Activated CD4-positive, CD25-positive, alpha-beta regulatory T cell treated with anti-CD3 and anti-CD28 coated beads, Interleukin-2, amount 50 U/mL, for 24 hours (primary cell): ENCODE results near the gene CHKA.
A peak's percentile ranks its signal among the peaks of the same experiment; 100 is the strongest.
"Not testable (repeated sequence)": the region's sequence is repeated elsewhere in the genome, so short reads cannot be mapped to it uniquely, and the experiment has no call there.

Source experiments
- ATAC-seq, 2 donors: fragments of 150-1000 bp; cut with Tn5 transposase; one replicate each; pipeline ENCODE4 v1.10.0; 2021; ENCODE audit warnings: mild to moderate bottlenecking in 1 of 2, moderate library complexity in 1 of 2

CHKA gene

DNA sequence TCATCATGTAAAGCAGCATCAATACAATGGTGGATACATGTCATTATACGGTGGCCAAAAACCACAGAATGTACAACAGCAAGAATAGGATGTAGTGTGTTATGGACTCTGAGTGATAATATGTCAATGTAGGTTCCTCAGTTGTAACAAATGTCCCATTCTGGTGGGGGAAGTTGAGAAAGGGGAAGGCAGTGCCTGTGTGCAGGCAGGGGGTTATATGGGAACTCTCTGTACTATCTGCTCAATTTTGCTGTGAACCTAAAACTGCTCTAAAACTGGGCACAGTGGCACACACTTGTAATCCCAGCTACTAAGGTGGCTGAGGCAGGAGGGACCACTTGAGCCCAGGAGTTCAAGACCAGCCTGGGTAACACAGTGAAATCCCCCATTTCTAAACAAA lies 5.9 kb downstream of the CHKA start:
- ATAC-seq = no peak

DNA sequence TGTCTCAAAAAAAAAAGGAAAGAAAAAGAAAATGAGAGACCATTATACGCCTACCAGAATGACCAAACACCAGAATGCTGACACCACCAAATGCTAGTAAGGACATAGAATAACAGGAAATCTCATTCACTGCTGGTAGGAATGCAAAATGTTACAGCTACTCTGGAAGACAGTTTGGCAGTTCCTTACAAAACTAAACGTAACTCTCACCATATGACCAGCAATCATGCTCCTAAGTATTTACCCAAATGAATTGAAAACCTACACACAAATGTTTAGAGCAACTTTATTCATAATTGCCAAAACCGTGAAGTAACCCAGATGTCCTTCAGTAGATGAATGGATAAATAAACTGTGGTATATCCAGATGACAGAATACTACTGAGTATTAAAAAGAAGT lies 7.2 kb downstream of the CHKA start:
- no peak for ATAC-seq

DNA sequence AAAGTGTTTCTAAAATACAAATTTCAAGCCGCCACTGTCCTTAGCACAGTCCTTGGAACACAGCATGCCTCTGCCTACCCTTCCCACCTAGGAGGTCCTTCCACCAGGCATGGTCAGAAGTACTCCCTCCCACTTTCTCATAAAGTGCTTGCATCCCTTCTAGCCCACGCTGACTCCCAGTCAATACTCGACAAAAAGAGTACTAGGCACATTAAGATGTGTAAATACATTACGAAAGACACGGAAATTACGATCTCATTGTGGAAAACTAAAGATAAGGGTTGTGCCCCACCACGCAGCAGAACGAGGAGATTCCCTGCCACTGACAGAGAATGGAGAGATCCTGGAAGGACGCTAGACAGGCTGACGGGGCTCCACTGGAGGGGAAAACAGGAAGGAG lies 13.5 kb downstream of the CHKA start:
- no peak for ATAC-seq

DNA sequence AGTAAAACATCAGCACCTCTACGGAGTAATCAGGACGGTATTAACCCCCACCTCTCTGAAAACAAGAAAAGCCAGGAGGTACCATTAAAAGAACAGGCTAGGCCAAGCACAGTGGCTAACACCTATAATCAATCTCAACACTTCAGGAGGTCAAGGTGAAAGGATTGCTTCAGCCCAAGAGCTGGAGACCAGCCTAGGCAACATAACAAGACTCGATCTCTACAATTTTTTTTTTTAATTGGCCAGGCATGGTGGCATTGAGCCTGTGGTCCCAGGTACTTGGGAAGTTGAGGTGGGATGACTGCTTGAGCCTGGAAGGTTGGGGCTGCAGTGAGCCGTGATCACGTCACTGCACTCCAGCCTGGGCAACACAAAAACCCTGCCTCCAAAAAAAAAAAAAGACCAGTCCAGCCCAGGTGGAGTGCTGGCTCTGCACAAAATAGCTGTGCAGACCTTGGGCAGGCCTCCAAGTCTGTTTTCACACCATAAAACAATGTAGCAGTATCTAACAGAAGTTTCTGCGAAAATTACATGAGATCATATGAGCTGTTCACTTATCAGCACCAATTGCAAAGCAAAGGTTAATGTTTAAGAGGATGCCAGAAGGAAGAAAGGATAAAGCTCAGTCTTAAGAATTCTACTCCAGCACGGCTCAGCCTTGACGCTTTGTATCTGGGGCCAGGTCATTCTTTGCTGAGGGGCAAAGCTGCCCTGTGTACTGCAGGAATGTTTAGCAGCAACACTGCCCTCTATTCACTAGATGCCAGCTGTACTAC lies 14.8 kb downstream of the CHKA start:
- ATAC-seq = no peak

DNA sequence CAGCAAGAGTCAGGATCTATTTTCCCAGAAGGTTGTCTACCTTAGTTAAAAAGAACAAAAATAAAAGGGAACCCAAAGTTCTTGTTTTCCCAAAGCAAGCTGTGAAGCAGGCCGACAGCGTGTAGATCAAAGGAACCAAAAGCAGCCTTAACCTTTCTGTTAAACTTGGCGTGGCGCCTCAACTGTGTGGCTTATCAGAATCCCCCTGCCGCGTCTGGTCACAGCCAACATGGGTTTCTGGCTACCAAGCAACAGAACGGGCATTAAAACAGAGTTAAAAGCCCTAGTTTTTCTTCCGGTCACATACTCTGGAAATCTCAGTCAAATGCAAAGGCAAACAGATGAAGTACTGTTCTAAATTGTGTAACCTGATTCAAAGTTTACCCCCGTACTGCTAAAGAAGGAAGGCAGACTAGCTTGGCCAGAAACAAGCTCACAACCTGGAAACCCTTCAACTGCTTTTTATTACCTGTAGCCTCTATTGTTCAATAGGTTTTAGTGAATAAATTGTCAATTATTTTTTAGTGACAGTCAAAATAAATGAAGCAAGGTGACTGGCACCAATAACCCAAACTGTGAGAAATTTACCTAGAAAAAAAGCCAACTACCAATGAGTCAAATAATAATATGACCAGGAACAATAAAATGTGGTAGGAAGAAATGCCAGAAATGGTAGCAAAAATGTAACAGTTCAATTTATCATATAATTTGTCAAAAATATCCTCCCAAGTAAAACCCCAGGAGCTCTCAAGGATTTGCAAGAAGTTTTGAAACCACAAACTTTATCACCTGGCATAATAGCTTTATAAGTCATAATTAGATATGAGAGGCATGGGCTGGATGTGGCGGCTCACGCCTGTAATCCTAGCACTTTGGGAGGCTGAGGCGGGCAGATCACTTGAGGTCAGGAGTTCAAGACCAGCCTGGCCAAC lies 21.4 kb downstream of the CHKA start:
- ATAC-seq = peak in 1 of 2 donors; percentile 41

DNA sequence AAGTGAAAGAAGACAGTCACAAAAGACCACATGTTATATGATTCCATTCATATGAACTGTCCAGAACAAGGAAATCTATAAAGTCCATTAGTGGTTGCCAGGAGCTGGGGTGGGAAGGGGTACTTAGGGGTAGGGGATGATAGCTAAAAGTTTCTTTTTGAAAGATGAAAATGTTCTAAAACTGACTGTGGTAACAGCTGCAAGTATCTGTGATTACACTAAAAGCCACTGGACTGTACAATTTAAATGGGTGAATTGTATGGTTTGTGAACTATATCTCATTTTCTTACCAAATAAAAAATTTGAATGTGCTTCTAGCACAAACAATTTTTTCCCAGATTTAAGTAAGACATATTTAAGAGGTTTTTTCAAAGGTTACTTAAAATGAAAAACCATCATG lies 22.1 kb downstream of the CHKA start:
- ATAC-seq = no peak

DNA sequence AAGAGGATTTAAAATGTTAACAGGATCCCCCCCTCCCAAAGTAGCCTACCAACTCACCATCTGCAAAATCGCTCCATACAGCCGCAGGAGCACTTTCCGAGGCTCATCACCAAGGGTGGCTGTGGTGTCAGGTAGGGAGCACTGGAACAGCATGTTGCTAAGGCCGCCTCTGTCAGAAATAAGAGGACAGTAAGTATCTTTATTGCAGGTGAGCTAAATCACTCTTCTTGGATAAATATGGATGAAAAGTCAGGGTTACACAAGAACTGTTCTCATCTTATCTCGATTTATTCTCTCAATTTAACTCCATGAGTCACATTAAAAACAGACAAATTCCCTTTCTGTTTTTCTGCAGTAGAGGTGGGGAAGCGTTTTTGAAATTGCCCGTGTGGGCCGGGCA lies 24.2 kb downstream of the CHKA start:
- no peak for ATAC-seq

DNA sequence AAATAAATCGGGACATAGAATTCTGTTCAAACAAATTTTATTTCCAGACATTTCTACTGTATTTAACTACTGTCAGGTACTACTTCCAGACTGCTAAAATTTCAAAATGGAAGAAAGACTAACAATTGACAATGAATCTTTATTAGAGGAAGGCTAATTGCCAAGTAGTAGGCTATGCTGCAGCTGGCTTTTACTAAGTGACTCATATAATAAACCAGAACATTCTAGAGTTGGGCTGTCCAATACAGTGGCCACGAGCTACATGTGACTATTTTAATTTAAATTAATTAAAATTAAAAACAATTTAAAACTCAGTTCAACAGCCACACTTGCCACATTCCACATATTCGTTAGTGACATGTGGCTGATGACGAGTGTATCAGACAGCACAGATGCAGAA lies 27.6 kb downstream of the CHKA start:
- no peak for ATAC-seq

DNA sequence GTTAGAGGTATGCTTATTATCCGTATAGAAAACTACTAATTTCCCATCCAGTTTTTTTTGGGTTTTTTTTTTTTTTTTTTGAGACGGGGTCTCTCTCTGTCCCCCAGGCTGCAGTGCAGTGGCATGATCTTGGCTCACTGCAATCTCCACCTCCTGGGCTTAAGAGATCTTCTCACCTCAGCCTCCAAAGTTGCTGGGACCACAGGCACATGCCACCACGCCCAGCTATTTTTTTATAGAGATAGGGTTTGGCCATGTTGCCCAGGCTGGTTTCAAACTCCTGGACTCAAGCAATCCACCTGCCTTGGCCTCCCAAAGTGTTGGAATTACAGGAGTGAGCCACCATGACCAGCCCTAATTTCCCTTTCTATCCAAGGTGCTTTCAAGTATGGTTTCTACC lies 28.2 kb downstream of the CHKA start:
- ATAC-seq = not testable (repeated sequence)

DNA sequence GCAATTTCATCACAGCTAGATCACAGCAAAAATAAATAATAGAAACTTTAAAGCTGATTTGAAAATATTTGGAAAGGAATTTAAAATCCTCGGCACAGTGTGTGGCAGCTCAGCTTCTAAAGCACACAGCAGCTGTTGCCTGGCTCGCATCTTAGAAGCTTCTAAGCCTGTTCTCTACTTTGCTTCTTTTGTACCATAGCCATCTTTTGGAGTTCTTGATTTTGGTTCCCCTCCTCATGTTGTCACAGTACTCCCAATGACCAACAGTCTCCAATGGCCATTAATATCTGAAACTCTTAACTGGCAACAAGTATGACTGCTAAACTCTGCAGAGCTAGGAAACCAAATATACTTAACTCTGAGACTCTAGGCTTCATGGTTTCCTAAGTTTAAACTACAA lies 28.8 kb downstream of the CHKA start:
- ATAC-seq = no peak

DNA sequence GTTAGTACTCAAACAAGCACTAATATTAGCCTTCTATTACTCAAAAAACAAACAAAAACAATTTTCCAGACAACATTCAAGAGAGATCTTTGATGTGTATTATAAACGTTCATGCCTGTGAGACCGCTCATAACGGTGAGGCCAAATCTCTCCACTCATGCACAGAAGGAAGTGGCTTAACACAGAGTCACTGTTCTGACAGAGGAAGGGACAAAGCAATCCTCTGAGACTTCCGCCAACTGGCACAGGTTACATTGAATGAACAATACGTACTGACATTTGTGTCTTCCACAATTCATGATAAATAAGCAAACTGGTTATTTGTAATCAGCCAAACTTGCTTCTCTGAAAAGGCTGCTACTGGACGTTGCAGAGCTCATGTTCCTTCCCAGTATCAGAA lies 30.5 kb downstream of the CHKA start:
- ATAC-seq = no peak

DNA sequence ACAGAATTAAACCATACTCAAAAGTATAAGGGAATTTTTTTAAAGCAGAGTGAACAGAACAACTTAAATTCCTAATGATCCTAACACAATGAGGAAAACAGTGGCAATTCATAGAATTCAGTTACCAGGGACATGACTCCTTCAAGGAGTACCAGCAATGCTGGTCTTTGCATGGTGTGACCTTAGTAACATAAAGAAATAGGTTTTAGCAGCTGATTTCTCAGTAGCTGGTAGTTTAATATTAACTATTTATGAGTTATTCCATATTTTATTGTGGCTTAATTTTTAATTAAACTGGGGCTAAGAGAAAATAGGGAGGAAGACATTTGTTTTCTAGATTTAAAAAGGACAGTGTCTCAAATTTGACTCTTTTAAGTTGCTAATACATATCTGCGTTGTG lies 30.9 kb downstream of the CHKA start:
- no peak for ATAC-seq

DNA sequence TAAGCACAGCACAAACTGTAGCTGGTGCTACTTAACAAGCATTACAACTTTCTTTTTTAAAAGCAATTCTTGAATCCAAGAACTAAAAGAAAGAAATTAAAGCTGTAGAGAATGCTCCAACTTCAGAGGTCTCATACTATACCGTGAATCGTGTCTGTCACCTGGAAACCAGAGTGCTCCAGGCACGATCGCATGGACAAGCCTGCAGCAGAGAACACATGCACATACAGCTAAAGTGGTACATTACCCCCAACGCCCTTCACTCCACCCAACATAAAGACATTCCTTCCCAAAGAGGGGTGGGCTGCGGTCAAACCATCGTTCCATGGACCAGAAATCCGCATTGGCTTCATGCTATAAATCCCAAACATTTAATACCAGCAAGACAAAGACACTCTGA lies 31.5 kb downstream of the CHKA start:
- ATAC-seq = no peak

DNA sequence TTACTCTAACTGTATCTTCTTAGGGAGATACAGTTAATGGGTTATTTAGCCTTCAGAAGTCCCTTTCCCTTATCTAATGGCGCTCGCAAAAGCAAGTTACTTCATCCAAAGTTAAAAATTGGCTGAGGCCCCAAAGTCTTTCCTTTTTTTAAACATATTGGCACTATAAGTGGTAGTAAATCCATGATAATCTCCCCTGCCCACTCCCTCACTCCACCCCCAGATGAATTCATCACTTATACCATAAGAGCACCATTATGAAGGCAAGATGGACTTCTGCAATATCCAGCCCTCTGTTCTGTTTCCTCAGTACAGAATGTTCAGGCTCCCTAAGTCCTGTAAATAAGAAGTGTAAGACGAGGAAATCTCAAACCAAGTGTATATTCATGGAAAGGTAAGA lies 37.7 kb downstream of the CHKA start:
- no peak for ATAC-seq

DNA sequence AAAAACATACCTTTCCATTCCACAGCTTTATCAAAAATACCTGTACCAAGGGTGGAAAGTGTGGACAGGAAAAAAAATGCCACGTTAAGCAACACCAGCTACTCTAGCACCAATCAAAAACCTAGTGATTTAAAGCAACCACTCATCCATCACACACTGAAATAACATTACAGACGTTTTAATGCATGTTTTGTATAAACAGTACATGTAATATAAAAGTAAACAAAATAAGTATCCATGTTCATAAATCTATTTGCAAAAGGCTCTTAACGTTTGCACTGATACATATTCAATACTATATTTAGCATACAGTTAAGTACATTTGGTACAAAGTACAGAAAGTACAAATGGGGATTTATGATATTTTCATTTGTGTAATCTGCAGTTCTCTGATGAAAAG lies 38.7 kb downstream of the CHKA start:
- ATAC-seq = no peak

DNA sequence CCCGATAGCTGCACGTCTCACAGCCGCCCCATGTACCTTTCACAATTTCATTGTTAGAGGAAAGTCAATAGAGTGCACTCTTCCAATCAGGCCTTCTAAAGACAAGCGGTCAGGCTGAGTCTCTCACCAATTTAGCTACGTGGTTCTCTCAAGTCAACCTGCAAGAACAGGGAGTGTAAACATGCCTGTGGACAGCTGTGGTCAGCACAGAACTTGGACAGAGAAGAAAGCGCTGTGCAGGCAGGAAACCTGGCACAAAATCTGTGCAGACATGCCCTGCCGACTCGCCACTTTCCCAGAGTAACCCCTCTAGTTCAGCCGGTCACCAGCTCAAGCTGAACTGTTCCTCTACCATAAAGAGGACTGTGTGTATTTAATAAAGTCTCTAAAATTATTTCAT lies 39.5 kb downstream of the CHKA start:
- no peak for ATAC-seq

DNA sequence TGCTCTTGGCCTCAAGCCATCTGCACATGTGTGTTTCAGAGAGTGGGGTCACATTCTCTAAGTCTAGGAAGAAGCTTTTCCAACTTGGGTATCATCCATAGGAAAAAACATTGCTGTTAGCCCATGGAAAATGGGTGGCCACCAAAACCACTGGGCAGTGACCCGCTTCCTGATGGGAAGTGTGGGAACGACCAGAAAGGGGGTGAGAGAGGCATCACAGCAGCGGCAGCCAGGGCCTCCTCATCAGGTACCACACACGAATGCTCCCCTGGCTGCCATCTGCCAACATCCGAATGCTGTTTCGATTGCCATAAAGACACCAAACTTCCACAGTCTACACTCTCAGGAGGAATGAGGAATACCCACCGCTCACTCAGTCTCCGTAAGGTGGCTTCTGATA lies 40.3 kb downstream of the CHKA start:
- no peak for ATAC-seq

DNA sequence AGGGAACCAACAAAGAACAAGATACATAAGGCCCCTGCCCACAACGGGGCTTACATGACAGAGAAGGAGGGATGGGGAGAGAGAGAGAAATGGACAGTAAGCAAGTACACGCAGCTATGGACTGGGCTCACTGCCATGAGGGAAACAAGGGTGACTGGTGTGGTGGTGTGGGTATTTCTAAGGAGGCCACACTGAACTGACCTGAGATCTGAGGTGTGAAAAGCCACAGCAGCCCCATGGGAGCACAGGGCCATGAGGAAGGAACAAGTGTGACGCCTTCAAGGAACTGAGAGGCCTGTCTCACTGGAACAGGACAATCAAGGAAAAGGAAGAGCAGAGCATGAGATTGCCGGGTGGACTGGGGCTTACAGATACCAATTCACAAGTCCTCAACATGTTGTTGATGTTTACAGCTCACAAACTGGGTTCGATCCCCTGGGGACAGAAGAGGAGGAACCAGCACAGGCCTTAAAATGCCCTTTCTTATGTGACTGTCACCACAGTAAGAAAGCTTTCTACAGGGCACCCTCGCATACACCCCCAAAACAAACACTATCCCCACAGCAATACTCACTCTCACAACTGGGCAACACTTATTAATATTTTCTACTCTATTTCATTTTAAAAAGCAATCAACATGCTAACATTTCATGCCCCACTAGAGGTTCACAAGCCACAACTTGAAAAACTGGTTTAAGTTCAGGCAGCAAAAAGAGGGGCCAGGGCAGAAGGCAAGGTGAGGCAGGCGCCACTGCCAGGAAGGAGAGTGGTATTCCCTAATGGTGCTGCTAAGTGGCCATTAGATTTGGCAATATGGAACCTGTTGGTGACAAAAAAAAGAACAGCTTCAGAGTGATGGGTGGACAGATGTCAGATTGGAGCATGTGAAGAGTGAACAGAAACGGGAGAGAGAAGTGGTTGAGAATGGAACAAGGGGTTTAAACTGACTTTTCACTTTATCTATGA lies 43.3 kb downstream of the CHKA start:
- no peak for ATAC-seq

DNA sequence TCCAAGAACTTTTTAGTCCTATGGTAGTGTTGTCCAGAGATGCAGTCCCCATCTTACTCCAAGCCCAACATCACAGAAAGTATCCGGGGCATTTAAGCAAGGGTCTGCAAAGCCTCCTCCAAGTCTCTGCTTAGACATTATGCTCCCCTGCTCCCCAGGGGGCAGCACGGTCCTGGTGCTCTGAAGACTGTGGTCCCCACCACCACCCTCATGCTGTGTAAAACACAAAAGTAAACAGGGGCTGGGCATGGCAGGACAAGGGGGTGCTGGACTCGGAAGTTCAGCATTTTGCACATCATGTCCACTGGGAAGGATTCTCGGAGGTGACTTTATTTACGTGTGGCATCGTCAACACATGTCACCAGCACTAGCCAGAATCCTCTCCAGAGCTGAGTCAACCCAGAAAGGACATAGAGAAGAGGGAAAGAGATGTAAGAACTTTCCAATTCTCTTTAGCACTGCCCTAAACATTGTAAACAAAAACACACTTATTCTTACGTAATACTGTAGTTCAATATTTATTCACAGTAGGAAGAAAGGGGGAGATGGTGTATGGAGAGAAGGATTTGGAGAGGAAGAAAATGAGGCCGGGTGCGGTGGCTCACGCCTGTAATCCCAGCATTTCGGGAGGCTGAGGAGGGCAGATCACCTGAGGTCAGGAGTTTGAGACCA lies 44.7 kb downstream of the CHKA start:
- no peak for ATAC-seq

DNA sequence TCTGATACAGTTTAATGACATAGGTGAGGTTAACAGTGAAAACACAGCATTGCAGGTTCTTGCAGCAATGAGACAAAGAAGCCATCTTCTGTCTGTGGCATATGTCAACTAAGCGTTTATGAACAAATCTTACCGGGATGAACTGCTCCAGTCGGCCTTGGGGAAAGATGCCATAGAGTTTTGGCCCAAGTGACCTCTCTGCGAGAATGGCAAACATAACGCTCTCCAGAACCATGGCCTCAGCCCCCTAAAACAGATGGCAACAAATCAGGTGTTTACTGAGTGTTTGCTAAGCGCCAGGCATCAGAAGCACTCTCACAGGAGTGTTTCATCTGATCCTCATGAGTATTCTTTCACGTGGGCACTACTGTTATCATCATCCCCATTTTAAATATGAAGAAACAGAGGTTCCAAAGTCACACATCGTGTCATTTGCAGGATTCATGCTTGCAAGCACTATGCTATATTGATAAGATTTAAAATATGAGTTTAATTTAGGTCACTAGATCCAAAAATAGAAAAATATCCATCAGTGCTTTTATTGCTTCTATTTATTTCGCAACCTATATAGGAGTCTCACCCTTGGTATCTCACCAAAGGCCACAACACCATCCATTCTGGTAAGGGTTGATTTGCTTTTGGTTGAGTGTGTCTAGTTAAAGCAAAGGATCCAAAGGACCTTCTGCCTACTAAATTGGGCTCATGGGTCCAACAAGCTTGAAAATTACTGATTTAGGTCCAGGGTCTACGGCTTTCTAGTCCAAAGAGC lies 46.4 kb downstream of the CHKA start:
- no peak for ATAC-seq

DNA sequence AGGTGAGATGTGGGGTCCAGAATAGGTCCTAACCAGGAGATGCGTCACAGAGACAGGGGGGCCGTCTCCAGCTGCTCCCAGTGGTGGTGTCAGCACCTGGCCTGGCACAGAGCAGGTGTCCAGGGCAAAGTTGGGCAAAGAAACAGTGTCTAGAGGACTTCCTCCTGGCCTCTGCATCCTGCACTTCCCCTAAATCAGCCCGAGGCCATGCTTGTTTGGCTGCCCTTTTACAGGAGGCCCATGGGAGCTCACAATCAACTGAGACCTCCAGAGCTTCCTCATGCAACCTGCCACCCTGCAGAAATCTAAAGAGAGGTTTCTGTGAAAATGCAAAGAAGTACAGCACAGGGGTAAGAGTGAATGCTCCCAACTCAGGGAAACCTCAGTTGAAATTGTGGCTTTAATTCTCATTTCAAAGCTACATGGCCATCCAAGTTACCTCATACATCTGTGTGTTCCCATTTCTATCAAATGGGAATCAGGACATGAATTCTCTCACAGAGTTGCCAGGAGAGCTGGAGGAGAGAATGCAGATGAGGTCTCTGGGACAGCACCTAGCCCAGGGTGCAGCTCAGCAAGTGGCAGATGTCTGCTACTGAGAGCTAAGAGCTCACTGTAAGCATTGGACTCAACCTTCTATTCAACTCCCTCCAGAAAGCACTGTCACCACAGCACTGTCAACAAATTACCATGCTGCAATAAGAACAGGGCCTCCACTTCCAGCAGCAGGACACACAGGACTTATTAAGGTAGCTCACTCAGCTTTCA lies 49.7 kb downstream of the CHKA start:
- no peak for ATAC-seq
